Gastrocnemius medialis (tissue), 4 donors: ENCODE data around the gene CLMP. TPM values are rescaled to one million over a fixed set of nuclear protein-coding genes. Genes with fewer than 3 reads are reported as not detected.
A peak's percentile ranks its signal among the peaks of the same experiment; 100 is the strongest.

ENCODE experiments used
- ATAC-seq, 2 donors: fragments of 150-250 bp; one replicate each; pipeline ENCODE4 v1.9.1; 2016
- DNase-seq, 2 donors: peaks; one replicate each; pipeline ENCODE4 v3.0.0-alpha.2; 2019
- H3K27ac ChIP-seq, 4 donors: fragments of 200-600 bp; sonication (generic); 1 replicate in 1 of 4; 2 replicates in 3 of 4; pipeline ENCODE4 v1.5.1; 2016 to 2018; ENCODE audit warnings: mild to moderate bottlenecking in 2 of 4, moderate library complexity in 1 of 4
- H3K27me3 ChIP-seq, 3 donors: fragments of 200-600 bp; sonication (generic) in 2 of 3; 1 replicate in 1 of 3; 2 replicates in 2 of 3; pipeline versions ENCODE4 v1.5.1 to v1.6.0; 2016 to 2019; ENCODE audit warnings: mild to moderate bottlenecking in 1 of 3, moderate library complexity in 1 of 3
- H3K36me3 ChIP-seq, 2 donors: fragments of 200-600 bp; sonication (generic) in 1 of 2; one replicate each; pipeline ENCODE4 v1.5.1; 2017 to 2018
- H3K4me1 ChIP-seq, 2 donors: fragments of 200-600 bp; sonication (generic) in 1 of 2; one replicate each; pipeline ENCODE4 v1.5.1; 2016 to 2017; ENCODE audit warnings: mild to moderate bottlenecking in 2 of 2
- H3K4me3 ChIP-seq, 4 donors: fragments of 200-600 bp; sonication (generic) in 3 of 4; 1 replicate in 1 of 4; 2 replicates in 3 of 4; pipeline ENCODE4 v1.5.1; 2016 to 2019; ENCODE audit warnings: mild to moderate bottlenecking in 2 of 4
- H3K9me3 ChIP-seq, 3 donors: fragments of 200-600 bp; sonication (generic) in 2 of 3; 1 replicate in 1 of 3; 2 replicates in 2 of 3; pipeline ENCODE4 v1.5.1; 2016 to 2019
- POLR2A ChIP-seq, 2 donors: fragments of 450-650 bp; IDR thresholded peaks; one replicate each; pipeline ENCODE4 v1.6.1; 2017; ENCODE audit warnings: antibody characterized with exemption in 2 of 2, mild to moderate bottlenecking in 2 of 2, moderate library complexity in 2 of 2
- in situ Hi-C, 4 donors: fragments of 200-750 bp; cut with MboI; loops; one replicate each; pipeline versions ENCODE4 v1.15.0 to v1.8.0; 2017; ENCODE audit warnings: low sequenced_read_pairs in 4 of 4
- intact Hi-C: fragments of 100-400 bp; cut with DNase I; formaldehyde crosslinking; loops from one replicate; pipeline ENCODE4 v1.15.1; 2023; ENCODE audit warnings: low total_unique reads
- total RNA-seq, 4 donors: library from RNA; depleted of rRNA; stranded (reverse); fragments of >200 nt; gene quantifications; one replicate each; pipeline versions ENCODE4 v1.1.0 to v1.2.3, GENCODE V29; 2016
- TF ChIP-seq, protein P1 (sequence below), 5 experiments: fragments of 450-650 bp in 3 of 5; fragments of 200-600 bp in 2 of 5; sonication (generic) in 2 of 5; IDR thresholded peaks in 4 of 5; conservative IDR thresholded peaks in 1 of 5; 1 replicate in 4 of 5; 2 replicates in 1 of 5; pipeline ENCODE4 v1.5.1; 2016 to 2019; ENCODE audit warnings: antibody characterized with exemption in 5 of 5, mild to moderate bottlenecking in 3 of 5, moderate library complexity in 3 of 5

Gene CLMP
- total RNA-seq, 4 donors from 2014 or later = 2.3 to 12.5 (median 4.4) TPM

DNA sequence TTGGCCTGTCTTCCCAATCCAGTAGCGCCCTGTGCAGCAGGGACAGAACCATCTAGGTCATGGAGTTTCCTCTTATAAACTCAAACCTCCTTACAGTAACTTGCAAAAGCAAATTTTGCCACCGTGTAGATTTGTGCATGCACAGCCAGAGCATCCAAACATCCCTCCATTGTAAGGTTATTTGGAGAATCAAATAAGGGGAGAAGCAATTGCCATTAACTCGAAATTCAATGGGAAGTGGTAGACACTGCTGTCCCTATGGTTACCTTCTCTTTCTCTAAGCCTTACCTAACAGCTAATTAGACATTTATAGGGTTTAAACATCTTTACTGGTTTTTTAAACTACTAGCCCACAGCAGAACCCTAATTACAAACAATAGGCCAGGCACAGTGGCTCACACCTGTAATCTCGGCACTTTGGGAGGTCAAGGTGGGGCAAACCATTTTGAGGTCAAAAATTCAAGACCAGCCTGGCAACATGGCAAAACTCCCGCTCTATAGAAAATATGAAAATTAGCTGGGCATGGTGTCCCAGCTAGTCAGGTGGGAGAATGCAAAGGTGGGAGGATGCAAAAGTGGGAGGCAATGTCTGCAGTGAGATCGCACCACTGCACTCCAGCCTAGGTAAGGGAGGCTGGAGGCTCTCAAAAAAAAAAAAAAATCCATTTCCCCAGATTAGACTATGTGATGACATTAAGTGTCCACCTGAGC is 139.7 kb downstream of the CLMP start:
- intact Hi-C loops = loop anchor here (10.0 kb wide), 1 partner anchor 191 kb away; no protein-coding TSS in a partner anchor
- ATAC-seq = no peak

DNA sequence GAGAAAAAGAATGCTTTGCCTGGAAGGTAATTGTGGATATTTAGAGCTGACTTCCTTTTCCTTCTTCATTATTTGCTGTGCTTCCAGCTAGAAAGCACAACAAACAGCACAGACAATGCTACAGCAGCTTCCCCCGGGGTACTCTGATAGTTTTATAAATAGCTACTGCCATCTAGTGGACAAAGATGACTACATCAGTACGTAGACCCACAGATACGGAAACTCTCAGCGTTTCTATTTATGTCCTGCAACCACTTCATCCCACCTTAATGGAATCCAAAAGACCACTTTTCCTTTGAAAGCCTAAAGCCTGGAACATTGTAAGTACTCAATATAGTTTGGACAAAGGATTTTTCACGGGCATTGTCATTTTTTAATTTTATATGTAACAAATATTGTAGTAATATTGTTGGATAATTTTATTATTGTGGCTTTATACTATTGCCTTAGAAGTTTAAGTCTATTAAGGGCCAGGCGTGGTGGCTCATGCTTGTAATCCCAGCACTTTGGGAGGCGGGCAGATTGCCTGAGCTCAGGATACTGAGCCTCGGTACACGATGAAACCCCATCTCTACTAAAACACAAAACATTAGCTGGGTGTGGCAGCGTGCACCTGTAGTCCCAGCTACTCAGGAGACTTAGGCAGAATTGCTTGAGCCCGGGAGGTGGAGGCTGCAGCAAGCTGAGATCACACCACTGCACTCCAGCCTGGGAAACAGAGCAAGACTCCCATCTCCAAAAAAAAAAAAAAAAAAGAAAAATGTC is 140.6 kb downstream of the CLMP start:
- Histone ChIP-seq H3K9me3 (no peaks in the 10 kb centered on the region), H3K27ac (peak overlapping the region in 3 of 4 donors; percentile 2 to 32 (median 6)), H3K36me3 (peaks cover 16 to 65% of the 10 kb centered on the region in 2 donors), H3K4me1 (peaks cover 38 to 46% of the 10 kb centered on the region in 2 donors), H3K4me3 (no peak overlapping the region), H3K27me3 (no peaks in the 10 kb centered on the region)
- DNase-seq = no peak
- in situ Hi-C loops = no loop called here
- ATAC-seq = peak; percentile 86 to 92
- intact Hi-C loops = loop anchor here (10.0 kb wide), 1 partner anchor 190 kb away; no protein-coding TSS in a partner anchor
- TF ChIP-seq, protein P1, sequence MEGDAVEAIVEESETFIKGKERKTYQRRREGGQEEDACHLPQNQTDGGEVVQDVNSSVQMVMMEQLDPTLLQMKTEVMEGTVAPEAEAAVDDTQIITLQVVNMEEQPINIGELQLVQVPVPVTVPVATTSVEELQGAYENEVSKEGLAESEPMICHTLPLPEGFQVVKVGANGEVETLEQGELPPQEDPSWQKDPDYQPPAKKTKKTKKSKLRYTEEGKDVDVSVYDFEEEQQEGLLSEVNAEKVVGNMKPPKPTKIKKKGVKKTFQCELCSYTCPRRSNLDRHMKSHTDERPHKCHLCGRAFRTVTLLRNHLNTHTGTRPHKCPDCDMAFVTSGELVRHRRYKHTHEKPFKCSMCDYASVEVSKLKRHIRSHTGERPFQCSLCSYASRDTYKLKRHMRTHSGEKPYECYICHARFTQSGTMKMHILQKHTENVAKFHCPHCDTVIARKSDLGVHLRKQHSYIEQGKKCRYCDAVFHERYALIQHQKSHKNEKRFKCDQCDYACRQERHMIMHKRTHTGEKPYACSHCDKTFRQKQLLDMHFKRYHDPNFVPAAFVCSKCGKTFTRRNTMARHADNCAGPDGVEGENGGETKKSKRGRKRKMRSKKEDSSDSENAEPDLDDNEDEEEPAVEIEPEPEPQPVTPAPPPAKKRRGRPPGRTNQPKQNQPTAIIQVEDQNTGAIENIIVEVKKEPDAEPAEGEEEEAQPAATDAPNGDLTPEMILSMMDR (IDR thresholded peaks at IDR 0.05 in 4 of 5, conservative IDR thresholded peaks at IDR 0.05 in 1 of 5) = peak; percentile 54 to 72 (median 63)
- TF ChIP-seq POLR2A (IDR thresholded peaks at IDR 0.05) = no peak

More for the DNA sequence above, 139.7 kb downstream of the CLMP start:
- DNase-seq = no peak
- Histone ChIP-seq H3K27me3 (no peaks in the 10 kb centered on the region), H3K4me1 (peaks cover 47 to 55% of the 10 kb centered on the region in 2 donors), H3K9me3 (no peaks in the 10 kb centered on the region), H3K4me3 (no peak overlapping the region), H3K27ac (no peak overlapping the region), H3K36me3 (peaks cover 16 to 73% of the 10 kb centered on the region in 2 donors)
- in situ Hi-C loops = no loop called here
- no peak for TF ChIP-seq POLR2A (IDR thresholded peaks at IDR 0.05)
- TF ChIP-seq, protein P1 (IDR thresholded peaks at IDR 0.05 in 4 of 5, conservative IDR thresholded peaks at IDR 0.05 in 1 of 5) = no peak

DNA sequence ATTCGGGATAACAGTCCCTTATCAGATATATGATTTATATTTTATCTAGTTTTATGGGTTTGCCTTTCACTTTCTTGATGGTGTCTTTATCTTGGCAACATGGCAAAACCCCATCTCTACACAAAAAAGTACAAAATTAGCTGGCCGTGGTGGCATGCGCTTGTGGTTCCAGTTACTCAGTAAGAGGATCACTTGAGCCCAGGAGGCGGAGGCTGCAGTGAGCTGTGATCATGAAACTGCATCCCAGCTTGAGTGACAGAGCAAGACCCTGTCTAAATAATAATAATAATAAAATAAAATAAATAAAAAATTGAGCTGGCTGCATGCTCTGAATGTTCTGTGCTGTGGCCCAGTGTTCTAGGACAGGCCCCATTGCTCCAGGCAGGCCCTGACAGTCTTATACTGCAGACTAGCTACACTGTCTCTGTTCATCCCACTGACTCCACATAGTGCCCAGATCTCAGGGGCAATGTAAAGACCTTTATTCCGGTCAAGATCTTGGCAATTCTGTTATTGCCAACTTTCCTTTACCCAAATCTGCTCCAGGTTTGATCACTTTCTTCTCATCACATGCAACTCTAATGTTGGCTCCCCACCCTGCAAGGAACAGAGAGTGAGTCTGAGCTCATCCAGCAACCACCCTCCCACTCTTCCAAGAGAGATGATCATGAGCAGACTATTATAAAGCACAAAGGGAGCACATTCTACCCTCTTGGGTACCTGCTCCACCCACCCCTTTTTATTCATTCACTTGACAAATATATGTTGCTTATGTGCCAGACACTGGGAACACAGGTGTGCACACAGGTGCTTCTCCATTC is 141.9 kb downstream of the CLMP start:
- DNase-seq (no peak), ATAC-seq (no peak)
- Histone ChIP-seq H3K36me3 (peaks cover 8 to 51% of the 10 kb centered on the region in 2 donors), H3K4me1 (peaks cover 24 to 32% of the 10 kb centered on the region in 2 donors), H3K4me3 (no peak overlapping the region), H3K9me3 (no peaks in the 10 kb centered on the region), H3K27ac (no peak overlapping the region), H3K27me3 (no peaks in the 10 kb centered on the region)
- TF ChIP-seq, protein P1 (IDR thresholded peaks at IDR 0.05 in 4 of 5, conservative IDR thresholded peaks at IDR 0.05 in 1 of 5) = no peak
- TF ChIP-seq POLR2A (IDR thresholded peaks at IDR 0.05) = no peak
- in situ Hi-C loops = no loop called here
- intact Hi-C loops = loop anchor here (10.0 kb wide), 1 partner anchor 188 kb away; no protein-coding TSS in a partner anchor

DNA sequence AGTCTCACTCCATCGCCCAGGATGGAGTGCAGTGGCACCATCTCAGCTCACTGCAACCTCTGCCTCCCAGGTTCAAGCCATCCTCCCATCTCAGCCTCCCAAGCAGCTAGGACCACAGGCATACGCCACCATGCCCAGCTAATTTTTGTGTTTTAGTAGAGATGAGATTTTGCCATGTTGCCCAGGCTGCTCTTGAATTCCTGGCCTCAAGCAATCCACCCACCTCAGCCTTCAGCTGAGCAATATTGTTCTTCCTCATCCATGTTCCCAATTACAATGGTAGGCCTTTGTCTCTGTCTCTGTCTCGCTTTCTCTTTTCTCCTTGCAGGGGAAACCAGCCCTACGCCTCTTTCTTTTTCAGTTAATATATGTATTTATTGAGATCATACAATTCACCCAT is 143.4 kb downstream of the CLMP start:
- ATAC-seq (no peak), DNase-seq (no peak)
- Histone ChIP-seq H3K27ac (no peak overlapping the region), H3K27me3 (no peaks in the 10 kb centered on the region), H3K36me3 (peaks cover 3 to 36% of the 10 kb centered on the region in 2 donors), H3K9me3 (no peaks in the 10 kb centered on the region), H3K4me1 (peaks cover 11 to 19% of the 10 kb centered on the region in 2 donors), H3K4me3 (no peak overlapping the region)
- in situ Hi-C loops (no loop called here), intact Hi-C loops (loop anchor here (10.0 kb wide), 1 partner anchor 187 kb away; no protein-coding TSS in a partner anchor)
- TF ChIP-seq, protein P1 (IDR thresholded peaks at IDR 0.05 in 4 of 5, conservative IDR thresholded peaks at IDR 0.05 in 1 of 5) = no peak
- TF ChIP-seq POLR2A (IDR thresholded peaks at IDR 0.05) = no peak
